DOHH2 (cell line): ENCODE results near the gene A4GALT.

Experiments
- H3F3A ChIP-seq: fragments of 200-600 bp; sonication (generic), shearing (Covaris generic); 2 replicates; pipeline ENCODE4 v1.6.0; 2016; ENCODE audit warnings: antibody characterized with exemption, mild to moderate bottlenecking; ENCODE audit not compliant: control insufficient read depth, insufficient read depth
- H3K27ac ChIP-seq: fragments of 200-600 bp; sonication (generic); 2 replicates; pipeline ENCODE4 v1.5.1; 2014; ENCODE audit warnings: low read depth, mild to moderate bottlenecking, low read length, moderate library complexity
- H3K27me3 ChIP-seq: fragments of 200-600 bp; sonication (generic); 2 replicates; pipeline ENCODE4 v1.6.1; 2014; ENCODE audit warnings: mild to moderate bottlenecking, low read length, mixed read lengths; ENCODE audit not compliant: control insufficient read depth
- H3K36me3 ChIP-seq: fragments of 200-600 bp; sonication (generic); 2 replicates; pipeline ENCODE4 v1.6.1; 2014; ENCODE audit warnings: mild to moderate bottlenecking, low read length, moderate library complexity, mixed read lengths; ENCODE audit not compliant: control insufficient read depth
- H3K4me1 ChIP-seq: fragments of 200-600 bp; sonication (generic); 2 replicates; pipeline ENCODE4 v1.6.1; 2014; ENCODE audit warnings: mild to moderate bottlenecking, low read length, mixed read lengths; ENCODE audit not compliant: control insufficient read depth
- H3K4me2 ChIP-seq: fragments of 200-600 bp; sonication (generic); 2 replicates; pipeline ENCODE4 v1.6.0; 2014; ENCODE audit warnings: mild to moderate bottlenecking, low read length, moderate library complexity
- H3K4me3 ChIP-seq: fragments of 200-600 bp; sonication (generic); 2 replicates; pipeline ENCODE4 v1.5.1; 2014; ENCODE audit warnings: mild to moderate bottlenecking, low read length, mixed read lengths
- H3K79me2 ChIP-seq: fragments of 200-600 bp; sonication (generic); 2 replicates; pipeline ENCODE4 v1.6.1; 2014; ENCODE audit warnings: mild to moderate bottlenecking, low read length, mixed read lengths; ENCODE audit not compliant: control insufficient read depth
- H3K9me2 ChIP-seq: fragments of 200-600 bp; sonication (generic); replicated peaks from 2 replicates; pipeline ENCODE4 v1.6.1; 2014; ENCODE audit warnings: mild to moderate bottlenecking, low read length, mixed read lengths; ENCODE audit not compliant: control insufficient read depth
- H3K9me3 ChIP-seq: fragments of 200-600 bp; sonication (generic); 2 replicates; pipeline ENCODE4 v1.6.1; 2014; ENCODE audit warnings: antibody characterized with exemption, low read length, mixed read lengths; ENCODE audit not compliant: control insufficient read depth, insufficient read depth
- H4K20me1 ChIP-seq: fragments of 200-600 bp; sonication (generic); 2 replicates; pipeline ENCODE4 v1.6.0; 2014; ENCODE audit warnings: low read depth, mild to moderate bottlenecking, antibody characterized with exemption, low read length, moderate library complexity; ENCODE audit not compliant: control insufficient read depth, insufficient read depth
- CTCF ChIP-seq: fragments of 200-600 bp; sonication (generic); IDR thresholded peaks from one replicate; pipeline ENCODE4 v1.5.1; 2014; ENCODE audit warnings: antibody characterized with exemption, mild to moderate bottlenecking, low read depth, low read length; ENCODE audit not compliant: poor library complexity, severe bottlenecking
- EZH2phosphoT487 ChIP-seq: fragments of 200-600 bp; sonication (generic); IDR thresholded peaks from 2 replicates; pipeline ENCODE4 v1.6.1; 2017; ENCODE audit warnings: borderline replicate concordance, mild to moderate bottlenecking, antibody characterized with exemption, low read length, moderate library complexity, mixed read lengths

The A4GALT gene

DNA sequence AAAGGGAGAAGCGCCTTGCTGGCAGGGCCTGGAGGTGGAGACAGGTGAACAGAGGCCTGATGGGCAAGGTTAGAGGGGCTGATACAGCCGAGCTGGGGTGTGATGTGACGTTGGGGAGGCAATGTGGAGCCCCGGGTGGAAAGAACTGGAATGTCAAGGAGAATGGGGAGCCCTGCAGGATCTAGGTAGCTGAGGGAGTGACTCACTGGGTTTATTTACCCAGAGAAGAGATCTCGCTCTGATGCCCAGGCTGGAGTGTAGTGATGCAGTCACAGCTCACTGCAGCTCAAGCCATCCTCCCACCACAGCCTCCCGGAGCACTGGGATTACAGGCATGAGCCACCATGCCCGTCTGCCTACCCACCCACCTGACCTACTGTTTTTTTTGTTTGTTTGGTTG is 69.5 kb downstream of the A4GALT start:
- Histone ChIP-seq H3K4me1 (peaks cover 63% of the 10 kb centered on the region), H3K79me2 (peaks cover 32% of the 10 kb centered on the region), H3K4me2 (no peak overlapping the region), H3K27me3 (no peaks in the 10 kb centered on the region), H3K4me3 (no peak overlapping the region), H3F3A (no peaks in the 10 kb centered on the region), H3K9me2 (no peaks in the 10 kb centered on the region), H3K36me3 (peaks cover 3% of the 10 kb centered on the region; the same call in 1 of the 2 replicates), H3K27ac (no peak overlapping the region), H3K9me3 (no peaks in the 10 kb centered on the region), H4K20me1 (peaks cover 10% of the 10 kb centered on the region; the same call in 1 of the 2 replicates)
- TF ChIP-seq EZH2phosphoT487 (no peak), CTCF (no peak)

- Histone ChIP-seq H3K4me1 (peaks cover 63% of the 10 kb centered on the region), H3K4me3 (peak within 1 kb of the TSS; percentile 100), H3K9me2 (no peaks in the 10 kb centered on the region), H3K27me3 (no peaks in the 10 kb centered on the region), H3K9me3 (no peaks in the 10 kb centered on the region), H3K4me2 (peak within 1 kb of the TSS; percentile 99), H4K20me1 (peaks cover 10% of the 10 kb centered on the region; the same call in 1 of the 2 replicates), H3F3A (no peaks in the 10 kb centered on the region), H3K79me2 (peaks cover 49% of the 10 kb centered on the region), H3K27ac (peak within 1 kb of the TSS; percentile 59), H3K36me3 (peaks cover 3% of the 10 kb centered on the region; the same call in 1 of the 2 replicates)
- TF ChIP-seq EZH2phosphoT487 (no peak), CTCF (no peak)
These were observed 71.2 kb downstream of the A4GALT start, which contains the start of gene CYB5R3 for GRCh38 chr22:42649246-42650099. TSS of gene CYB5R3 (minus strand) at chr22:42649392. CDS start at chr22:42649315, 77 bp downstream.

GRCh38 chr22:42648368-42649245 is 72.1 kb downstream of the A4GALT start:
- peaks cover 58% of the 10 kb centered on the region for H3K79me2 ChIP-seq
- no peaks in the 10 kb centered on the region for H3K9me3 ChIP-seq
- no peak overlapping the region for H3K27ac ChIP-seq
- peak overlapping the region; percentile 99 for H3K4me2 ChIP-seq
- peaks cover 63% of the 10 kb centered on the region for H3K4me1 ChIP-seq
- H3K36me3 ChIP-seq: peaks cover 3% of the 10 kb centered on the region; the same call in 1 of the 2 replicates
- H3K27me3 ChIP-seq: no peaks in the 10 kb centered on the region
- H4K20me1 ChIP-seq: peaks cover 10% of the 10 kb centered on the region; the same call in 1 of the 2 replicates
- no peak for TF ChIP-seq EZH2phosphoT487
- no peak for TF ChIP-seq CTCF
- H3K9me2 ChIP-seq: no peaks in the 10 kb centered on the region
- H3K4me3 ChIP-seq: peak overlapping the region; percentile 100
- H3F3A ChIP-seq: no peaks in the 10 kb centered on the region
